Measurements from ENCODE around the gene STX18.
A peak's percentile ranks its signal among the peaks of the same experiment; 100 is the strongest.
"Not testable (repeated sequence)": the region's sequence is repeated elsewhere in the genome, so short reads cannot be mapped to it uniquely, and the experiment has no call there.

STX18 gene

GRCh38 chr4:4568806-4569427, 27.1 kb upstream of the STX18 start:
- no peaks in the 10 kb centered on the region for H3K9me3 Mint-ChIP-seq
- no peak overlapping the region for H3K4me3 Mint-ChIP-seq
- H3K4me1 Mint-ChIP-seq (ENCODE audit: low read depth) = no peaks in the 10 kb centered on the region
- no peaks in the 10 kb centered on the region for H3K36me3 Mint-ChIP-seq (ENCODE audit: low read depth)
- H3K27ac Mint-ChIP-seq = no peak overlapping the region
- no peaks in the 10 kb centered on the region for H3K27me3 Mint-ChIP-seq (ENCODE audit: low read depth)

DNA sequence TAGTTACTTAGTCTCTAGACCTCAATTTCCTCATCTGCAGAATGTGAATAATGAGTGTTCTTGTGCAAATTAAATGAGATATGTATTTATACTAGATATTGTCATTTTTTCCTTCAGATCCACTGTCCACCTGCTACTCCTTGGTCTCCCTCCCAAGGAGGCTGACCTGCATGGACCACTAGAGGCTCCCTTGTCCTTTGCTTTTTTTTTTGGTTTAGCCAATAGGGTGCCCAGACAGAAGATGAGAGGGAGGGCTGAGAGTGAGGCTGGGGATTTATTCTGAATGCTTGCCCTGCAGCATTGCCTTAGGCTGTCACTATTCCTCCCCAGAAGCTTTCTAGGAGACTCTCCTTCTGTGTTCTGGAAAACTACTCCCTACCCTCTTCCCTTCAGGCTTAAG, 24.5 kb upstream of the STX18 start:
- H3K4me1 Mint-ChIP-seq (ENCODE audit: low read depth); H3K36me3 Mint-ChIP-seq (ENCODE audit: low read depth); H3K4me3 Mint-ChIP-seq; H3K27ac Mint-ChIP-seq; H3K27me3 Mint-ChIP-seq (ENCODE audit: low read depth); H3K9me3 Mint-ChIP-seq: not testable (repeated sequence)

- no peaks in the 10 kb centered on the region for H3K9me3 Mint-ChIP-seq
- no peak overlapping the region for H3K4me3 Mint-ChIP-seq
- H3K36me3 Mint-ChIP-seq (ENCODE audit: low read depth) = no peaks in the 10 kb centered on the region
- no peak overlapping the region for H3K27ac Mint-ChIP-seq
- H3K4me1 Mint-ChIP-seq (ENCODE audit: low read depth) = no peaks in the 10 kb centered on the region
- no peaks in the 10 kb centered on the region for H3K27me3 Mint-ChIP-seq (ENCODE audit: low read depth)
Measured at GRCh38 chr4:4564522-4564921, 22.7 kb upstream of the STX18 start.

DNA sequence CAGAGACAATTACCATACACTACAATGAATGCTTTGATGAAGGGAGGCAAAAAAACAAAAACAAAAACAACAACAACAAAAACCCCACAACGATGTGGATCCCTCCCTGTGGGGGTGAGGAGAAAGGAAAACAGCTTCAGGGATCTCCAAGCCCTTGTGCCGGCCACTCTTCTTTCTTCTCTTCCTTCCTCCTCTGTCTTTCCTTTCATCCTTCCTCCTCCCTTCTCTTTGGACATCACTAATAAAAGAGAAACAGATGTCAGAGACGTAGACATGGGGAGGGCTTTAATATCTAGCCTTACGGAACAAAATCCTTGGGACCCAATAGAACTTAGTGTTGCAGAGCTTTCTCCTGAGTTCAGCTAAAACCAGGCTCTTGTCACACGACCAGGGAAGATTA, 18.8 kb upstream of the STX18 start:
- H3K27me3 Mint-ChIP-seq (ENCODE audit: low read depth) = no peaks in the 10 kb centered on the region
- H3K4me1 Mint-ChIP-seq (ENCODE audit: low read depth) = no peaks in the 10 kb centered on the region
- no peak overlapping the region for H3K27ac Mint-ChIP-seq
- no peak overlapping the region for H3K4me3 Mint-ChIP-seq
- no peaks in the 10 kb centered on the region for H3K36me3 Mint-ChIP-seq (ENCODE audit: low read depth)
- H3K9me3 Mint-ChIP-seq = no peaks in the 10 kb centered on the region

- Mint-ChIP-seq H3K27me3 (ENCODE audit: low read depth) (no peaks in the 10 kb centered on the region), H3K27ac (no peak overlapping the region), H3K36me3 (ENCODE audit: low read depth) (no peaks in the 10 kb centered on the region), H3K9me3 (no peaks in the 10 kb centered on the region), H3K4me1 (ENCODE audit: low read depth) (no peaks in the 10 kb centered on the region), H3K4me3 (no peak overlapping the region)
Measured at GRCh38 chr4:4560136-4560535, 18.3 kb upstream of the STX18 start.

GRCh38 chr4:4559596-4559995, 17.7 kb upstream of the STX18 start:
- Mint-ChIP-seq H3K4me3 (no peak overlapping the region), H3K9me3 (no peaks in the 10 kb centered on the region), H3K4me1 (ENCODE audit: low read depth) (no peaks in the 10 kb centered on the region), H3K36me3 (ENCODE audit: low read depth) (no peaks in the 10 kb centered on the region), H3K27me3 (ENCODE audit: low read depth) (no peaks in the 10 kb centered on the region), H3K27ac (no peak overlapping the region)

DNA sequence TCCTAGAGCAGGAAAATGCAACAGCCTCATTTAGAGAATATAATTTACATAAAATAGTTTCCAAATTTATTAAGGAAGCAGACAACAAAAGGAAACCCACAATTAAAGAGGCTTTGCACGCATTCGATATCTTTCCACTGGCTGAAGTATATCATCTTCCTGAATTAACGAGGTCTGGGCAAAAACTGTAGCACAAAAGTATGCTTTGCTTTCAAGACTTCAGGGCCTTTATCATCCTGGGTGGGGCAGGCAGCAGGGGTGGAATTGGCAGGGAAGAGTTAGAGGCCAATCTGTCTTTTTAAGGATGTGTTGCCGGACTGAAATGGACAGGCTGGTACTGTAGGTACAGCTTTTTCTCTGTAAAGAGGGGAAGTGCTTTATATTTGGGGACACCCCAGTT, 17.0 kb upstream of the STX18 start:
- H3K4me3 Mint-ChIP-seq = no peak overlapping the region
- peaks cover 3% of the 10 kb centered on the region for H3K36me3 Mint-ChIP-seq (ENCODE audit: low read depth)
- no peaks in the 10 kb centered on the region for H3K4me1 Mint-ChIP-seq (ENCODE audit: low read depth)
- no peaks in the 10 kb centered on the region for H3K27me3 Mint-ChIP-seq (ENCODE audit: low read depth)
- no peaks in the 10 kb centered on the region for H3K9me3 Mint-ChIP-seq
- H3K27ac Mint-ChIP-seq = no peak overlapping the region

- Mint-ChIP-seq H3K27me3 (ENCODE audit: low read depth) (no peaks in the 10 kb centered on the region), H3K9me3 (no peaks in the 10 kb centered on the region), H3K36me3 (ENCODE audit: low read depth) (peaks cover 5% of the 10 kb centered on the region), H3K4me3 (no peak overlapping the region), H3K4me1 (ENCODE audit: low read depth) (no peaks in the 10 kb centered on the region), H3K27ac (no peak overlapping the region)
Measured at GRCh38 chr4:4555916-4556315, 14.1 kb upstream of the STX18 start.

DNA sequence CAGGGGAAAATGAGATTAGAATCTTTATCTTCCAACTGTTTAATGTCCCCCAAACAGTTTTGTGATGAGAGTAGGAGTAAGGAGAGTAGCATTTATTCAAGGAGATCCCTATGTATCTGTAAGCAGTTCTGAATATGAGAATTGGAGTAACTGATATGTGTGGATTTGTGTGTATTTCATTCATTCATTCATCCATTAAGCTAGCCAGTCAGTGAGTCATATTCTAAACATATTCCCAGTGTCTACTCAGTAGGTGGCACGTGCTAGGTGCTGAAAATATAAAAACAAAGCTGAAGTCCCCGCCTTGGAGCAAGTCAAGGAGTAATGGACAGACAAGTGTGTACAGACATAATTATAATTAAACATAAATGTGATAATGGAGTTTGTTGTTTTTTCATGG, 12.4 kb upstream of the STX18 start:
- Mint-ChIP-seq H3K36me3 (ENCODE audit: low read depth) (peaks cover 12% of the 10 kb centered on the region), H3K9me3 (no peaks in the 10 kb centered on the region)

GRCh38 chr4:4552042-4552441, 10.2 kb upstream of the STX18 start:
- not testable (repeated sequence) for H3K27ac Mint-ChIP-seq; H3K4me1 Mint-ChIP-seq (ENCODE audit: low read depth); H3K27me3 Mint-ChIP-seq (ENCODE audit: low read depth); H3K4me3 Mint-ChIP-seq; H3K9me3 Mint-ChIP-seq
- H3K36me3 Mint-ChIP-seq (ENCODE audit: low read depth) = peaks cover 15% of the 10 kb centered on the region

More for the DNA sequence above, 12.4 kb upstream of the STX18 start:
- H3K4me1 Mint-ChIP-seq (ENCODE audit: low read depth) = no peaks in the 10 kb centered on the region
- H3K27ac Mint-ChIP-seq = no peak overlapping the region
- no peaks in the 10 kb centered on the region for H3K27me3 Mint-ChIP-seq (ENCODE audit: low read depth)
- no peak overlapping the region for H3K4me3 Mint-ChIP-seq

GRCh38 chr4:4550161-4550560, 8.3 kb upstream of the STX18 start:
- H3K4me1 Mint-ChIP-seq (ENCODE audit: low read depth); H3K9me3 Mint-ChIP-seq; H3K27ac Mint-ChIP-seq; H3K27me3 Mint-ChIP-seq (ENCODE audit: low read depth); H3K4me3 Mint-ChIP-seq: not testable (repeated sequence)
- peaks cover 19% of the 10 kb centered on the region for H3K36me3 Mint-ChIP-seq (ENCODE audit: low read depth)

DNA sequence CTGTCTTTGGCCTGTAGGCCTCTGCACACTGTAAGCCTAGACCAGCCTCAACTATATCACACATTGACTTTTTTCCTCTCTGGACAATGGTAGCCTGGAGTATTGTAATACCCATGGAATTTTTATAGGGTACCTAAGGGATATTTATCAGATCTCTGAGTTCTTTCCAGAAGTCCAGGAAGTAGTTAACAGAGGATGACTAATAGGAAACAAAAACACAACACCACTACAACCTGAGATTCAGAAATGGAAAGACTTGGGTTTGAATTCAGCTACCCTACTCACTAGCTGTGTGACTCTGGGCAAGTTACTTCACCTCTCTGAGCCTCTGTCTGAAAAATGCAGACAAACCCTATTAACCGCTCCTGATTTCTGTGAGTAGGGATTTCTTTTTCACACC, 7.7 kb upstream of the STX18 start:
- no peak overlapping the region for H3K27ac Mint-ChIP-seq

GRCh38 chr4:4542774-4543485, 1.1 kb upstream of the STX18 start:
- peaks cover 45% of the 10 kb centered on the region for H3K4me1 Mint-ChIP-seq (ENCODE audit: low read depth)
- H3K4me3 Mint-ChIP-seq = peak overlapping the region; percentile 91
- no peaks in the 10 kb centered on the region for H3K9me3 Mint-ChIP-seq
- peaks cover 5% of the 10 kb centered on the region for H3K36me3 Mint-ChIP-seq (ENCODE audit: low read depth)
- H3K27me3 Mint-ChIP-seq (ENCODE audit: low read depth) = no peaks in the 10 kb centered on the region
- H3K27ac Mint-ChIP-seq = peak overlapping the region; percentile 91

More for the DNA sequence above, 7.7 kb upstream of the STX18 start:
- Mint-ChIP-seq H3K9me3 (no peaks in the 10 kb centered on the region), H3K27me3 (ENCODE audit: low read depth) (no peaks in the 10 kb centered on the region), H3K4me1 (ENCODE audit: low read depth) (peaks cover 6% of the 10 kb centered on the region), H3K4me3 (no peak overlapping the region), H3K36me3 (ENCODE audit: low read depth) (peaks cover 19% of the 10 kb centered on the region)

GRCh38 chr4:4541040-4541631, 712 bp downstream of the STX18 start:
- Mint-ChIP-seq H3K27ac (peak overlapping the region; percentile 91), H3K4me3 (peak overlapping the region; percentile 91), H3K36me3 (ENCODE audit: low read depth) (peaks cover 5% of the 10 kb centered on the region), H3K27me3 (ENCODE audit: low read depth) (no peaks in the 10 kb centered on the region), H3K9me3 (no peaks in the 10 kb centered on the region), H3K4me1 (ENCODE audit: low read depth) (peaks cover 42% of the 10 kb centered on the region)

DNA sequence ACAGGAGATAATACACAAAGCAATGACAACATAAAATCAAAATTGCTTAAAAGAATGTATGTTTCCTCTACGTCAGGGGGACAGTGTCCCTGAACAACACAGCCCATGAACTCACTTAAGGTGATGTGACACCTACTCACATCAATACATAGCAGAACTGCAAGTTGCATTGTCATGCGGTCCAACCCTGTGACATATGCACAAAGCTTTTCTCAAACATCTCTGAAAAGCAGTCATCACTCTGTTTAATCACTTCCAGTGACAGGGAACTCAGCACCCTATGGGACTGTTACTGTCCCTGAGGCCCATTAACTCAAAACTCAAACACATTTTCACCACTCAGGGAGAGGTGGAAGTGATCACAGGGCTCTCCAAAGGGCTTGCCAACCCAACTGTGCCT, 2.4 kb downstream of the STX18 start:
- peaks cover 2% of the 10 kb centered on the region for H3K36me3 Mint-ChIP-seq (ENCODE audit: low read depth)
- H3K27me3 Mint-ChIP-seq (ENCODE audit: low read depth) = no peaks in the 10 kb centered on the region
- H3K4me1 Mint-ChIP-seq (ENCODE audit: low read depth) = peaks cover 44% of the 10 kb centered on the region
- no peak overlapping the region for H3K27ac Mint-ChIP-seq
- H3K4me3 Mint-ChIP-seq = no peak overlapping the region
- no peaks in the 10 kb centered on the region for H3K9me3 Mint-ChIP-seq
